HepG2 (cell line): Measurements from ENCODE around the gene ETHE1. TPM values are rescaled to one million over a fixed set of nuclear protein-coding genes. Genes with fewer than 3 reads are reported as not detected.

Source experiments
- ATAC-seq: fragments of 200-7000 bp; cut with Tn5 transposase; 3 replicates; pipeline ENCODE4 v1.9.1; 2020; ENCODE audit warnings: mild to moderate bottlenecking, moderate library complexity
- BruUV-seq: library from RNA; stranded (reverse); fragments of 400-500 nt; replicated peaks from 2 replicates; lab custom pipeline; 2021; lab: Mats Ljungman, UMichigan
- CTCF ChIA-PET: fragments of 300-600 bp; formaldehyde crosslinking; extraction: SDS; loops from one replicate; lab custom pipeline; 2021; ENCODE audit warnings: low total read pairs, inconsistent platforms, low intra/inter-chr PET ratio; lab: Yijun Ruan, JAX
- POLR2A ChIA-PET: fragments of 350-600 bp; sonication (Branson Sonifier 250); formaldehyde crosslinking; loops from one replicate; lab custom pipeline; 2020; ENCODE audit warnings: antibody characterized with exemption, inconsistent platforms; lab: Yijun Ruan, JAX
- DNase-seq: peaks from one replicate; pipeline ENCODE4 v3.0.0-alpha.2; 2015; ENCODE audit warnings: low spot score
- FAIRE-seq: peaks from 3 replicates; lab custom pipeline; 2011; peaks lifted over from hg19 to GRCh38; lab: Jason Lieb, UNC
- H2AFZ ChIP-seq: one replicate; pipeline ENCODE4 v1.6.1; 2011; ENCODE audit warnings: low read length, inconsistent platforms
- H3K27ac ChIP-seq: fragments of 300-600 bp; 3 replicates; pipeline ENCODE4 v1.8.0; 2011; ENCODE audit warnings: mixed run types, mild to moderate bottlenecking, mixed read lengths, low read length, inconsistent platforms; ENCODE audit not compliant: insufficient read depth; ENCODE audit errors: extremely low read length
- H3K27me3 ChIP-seq, 2 experiments: fragments of 200-600 bp in 1 of 2; 2 replicates in 1 of 2; 3 replicates in 1 of 2; pipeline versions ENCODE4 v1.6.0 to v1.8.0; 2011; ENCODE audit warnings: low read length in 2 of 2, mild to moderate bottlenecking in 2 of 2, moderate library complexity in 2 of 2, inconsistent platforms in 1 of 2; ENCODE audit not compliant: insufficient read depth in 2 of 2, control insufficient read depth in 1 of 2
- H3K36me3 ChIP-seq, 2 experiments: fragments of 200-600 bp in 1 of 2; replicated peaks in 1 of 2; 2 replicates in 1 of 2; 3 replicates in 1 of 2; pipeline versions ENCODE4 v1.5.1 to v1.8.0; 2011; ENCODE audit warnings: low read length in 2 of 2, inconsistent platforms in 1 of 2; ENCODE audit not compliant: insufficient read depth in 2 of 2, control insufficient read depth in 1 of 2
- H3K4me1 ChIP-seq: 2 replicates; pipeline ENCODE4 v1.5.1; 2012; ENCODE audit warnings: low read length, inconsistent platforms; ENCODE audit not compliant: insufficient read depth
- H3K4me2 ChIP-seq: 2 replicates; pipeline ENCODE4 v1.6.0; 2011; ENCODE audit warnings: low read depth, low read length, inconsistent platforms
- H3K4me3 ChIP-seq, 3 experiments: fragments of 200-600 bp in 1 of 3; sonication (generic), shearing (Covaris generic) in 1 of 3; replicated peaks in 1 of 3; 2 replicates each; pipeline ENCODE4 v1.5.1; 2011 to 2016; ENCODE audit warnings: low read length in 3 of 3, inconsistent platforms in 2 of 3, low read depth in 2 of 3, mild to moderate bottlenecking in 2 of 3, control low read depth in 1 of 3, mixed read lengths in 1 of 3; ENCODE audit not compliant: insufficient read depth in 1 of 3
- H3K79me2 ChIP-seq: one replicate; pipeline ENCODE4 v1.6.1; 2011; ENCODE audit warnings: low read length, inconsistent platforms; ENCODE audit not compliant: insufficient read depth
- H3K9ac ChIP-seq: 2 replicates; pipeline ENCODE4 v1.6.0; 2011; ENCODE audit warnings: mild to moderate bottlenecking, low read depth, low read length, inconsistent platforms; ENCODE audit not compliant: insufficient read depth
- H3K9me3 ChIP-seq: 2 replicates; pipeline ENCODE4 v1.5.1; 2012; ENCODE audit warnings: mild to moderate bottlenecking, low read length
- H4K20me1 ChIP-seq: 2 replicates; pipeline ENCODE4 v1.6.0; 2011; ENCODE audit warnings: inconsistent platforms, mild to moderate bottlenecking, low read length, moderate library complexity; ENCODE audit not compliant: insufficient read depth
- NFE2L2 ChIP-seq: fragments of 150-350 bp; IDR thresholded peaks from 2 replicates; pipeline ENCODE4 v1.6.1; 2014; ENCODE audit warnings: low read length
- TAF1 ChIP-seq: sonication (generic); formaldehyde crosslinking; IDR thresholded peaks from 2 replicates; pipeline ENCODE4 v1.4.0; 2020; ENCODE audit warnings: missing genetic modification reagents
- TSC22D2 ChIP-seq: sonication (generic); formaldehyde crosslinking; IDR thresholded peaks from 2 replicates; pipeline ENCODE4 v1.5.1; 2020; ENCODE audit warnings: missing genetic modification reagents, mild to moderate bottlenecking, borderline replicate concordance
- ZNF737 ChIP-seq: sonication (generic); formaldehyde crosslinking; IDR thresholded peaks from 2 replicates; pipeline ENCODE4 v1.5.0; 2020; ENCODE audit warnings: missing genetic modification reagents, mild to moderate bottlenecking, borderline replicate concordance
- ZNF878 ChIP-seq: sonication (generic); formaldehyde crosslinking; IDR thresholded peaks from 2 replicates; pipeline ENCODE4 v1.8.1; 2023; ENCODE audit warnings: mild to moderate bottlenecking, missing genetic modification reagents, moderate library complexity
- ZSCAN22 ChIP-seq: sonication (generic); formaldehyde crosslinking; IDR thresholded peaks from 2 replicates; pipeline ENCODE4 v1.4.0; 2020; ENCODE audit warnings: mild to moderate bottlenecking, missing genetic modification reagents
- WGBS: methylation state at CpG from one replicate; pipeline ENCODE4 v1.1.6; 2017; ENCODE audit warnings: low lambda C conversion rate; 5-methylcytosine and 5-hydroxymethylcytosine counted together
- in situ Hi-C: cut with HindIII; loops from 2 replicates; pipeline ENCODE4 v1.10.0; 2017; ENCODE audit warnings: low pct_unique_long_range_greater_than_20kb; ENCODE audit not compliant: extremely low pct_ligation_motif_present
- intact Hi-C: fragments of 100-400 bp; cut with micrococcal nuclease; formaldehyde crosslinking; loops from one replicate; pipeline ENCODE4 v1.10.0; 2022; ENCODE audit not compliant: unreplicated experiment
- polyA plus RNA-seq, 8 experiments: library from polyadenylated mRNA; depleted of rRNA in 3 of 8; stranded (reverse) in 7 of 8; unstranded in 1 of 8; fragments of >200 nt; fragmentation: Illumina TruSeq in 4 of 8; extraction: Trizol in 4 of 8; gene quantifications; 2 replicates each; pipeline versions ENCODE4 v1.2.1 to v1.2.3, GENCODE V29; 2011 to 2016; ENCODE audit warnings: low read depth in 4 of 8, missing spikeins in 1 of 8, mixed read lengths in 1 of 8; ENCODE audit not compliant: insufficient read depth in 1 of 8
- total RNA-seq, 5 experiments: library from RNA; depleted of rRNA; stranded (reverse); fragments of >200 nt; fragmentation: Illumina TruSeq; extraction: Trizol; gene quantifications; 2 replicates each; pipeline ENCODE4 v1.2.3, GENCODE V29; 2016; ENCODE audit warnings: low read depth in 1 of 5

The ETHE1 gene
- total and polyA plus RNA-seq, 2 of the 13 experiments (the other 11 are each of a cell fraction or from before 2014, with no cell fraction given): 32.5 to 58.4 TPM

DNA sequence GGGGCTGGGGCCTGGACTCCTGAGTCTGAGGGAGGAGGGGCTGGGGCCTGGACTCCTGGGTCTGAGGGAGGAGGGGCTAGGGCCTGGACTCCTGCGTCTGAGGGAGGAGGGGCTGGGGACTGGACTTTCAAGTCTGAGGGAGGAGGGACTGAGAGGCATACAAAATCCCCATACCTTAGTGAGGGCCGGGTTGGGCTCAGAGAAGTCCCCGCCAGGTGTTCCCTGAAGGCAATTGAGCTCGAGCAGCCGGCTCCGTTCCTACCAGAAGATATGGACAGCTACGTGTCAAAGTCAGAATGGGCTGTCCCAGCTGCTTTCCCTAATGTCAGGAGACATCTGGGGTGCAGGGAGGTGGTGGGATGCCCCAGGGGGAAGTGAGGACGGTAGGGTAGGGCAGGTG lies 31.9 kb downstream of the ETHE1 start:
- DNase-seq (no peak), ATAC-seq (no peak), FAIRE-seq (no peak)
- Histone ChIP-seq H2AFZ (no peak overlapping the region), H3K79me2 (no peaks in the 10 kb centered on the region), H3K36me3 (peaks cover 10 to 21% of the 10 kb centered on the region in 2 experiments; a peak in 3 of 5 replicates), H3K9me3 (no peaks in the 10 kb centered on the region), H3K4me2 (no peak overlapping the region), H3K4me3 (no peak overlapping the region), H4K20me1 (no peaks in the 10 kb centered on the region), H3K27me3 (no peaks in the 10 kb centered on the region), H3K4me1 (peaks cover 24% of the 10 kb centered on the region), H3K27ac (no peak overlapping the region), H3K9ac (no peak overlapping the region)
- in situ Hi-C loops (no loop called here), intact Hi-C loops (no loop called here)
- WGBS: 91% methylated on average over 8 of the region's 8 CpGs
- ChIA-PET POLR2A (interaction anchor here (1.6 kb wide), 1 partner anchor 9 kb away, joined by 5 read pairs; no protein-coding TSS in a partner anchor), CTCF (no interaction called here)
- BruUV-seq: no TSS peak
- TF ChIP-seq ZSCAN22 (CRISPR knock-in tag): 0 out of 2 replicates have a peak, but pooled peaks have one; percentile 48
- no peak for TF ChIP-seq ZNF878 (CRISPR knock-in tag)
- no peak for TF ChIP-seq TAF1 (CRISPR knock-in tag)

DNA sequence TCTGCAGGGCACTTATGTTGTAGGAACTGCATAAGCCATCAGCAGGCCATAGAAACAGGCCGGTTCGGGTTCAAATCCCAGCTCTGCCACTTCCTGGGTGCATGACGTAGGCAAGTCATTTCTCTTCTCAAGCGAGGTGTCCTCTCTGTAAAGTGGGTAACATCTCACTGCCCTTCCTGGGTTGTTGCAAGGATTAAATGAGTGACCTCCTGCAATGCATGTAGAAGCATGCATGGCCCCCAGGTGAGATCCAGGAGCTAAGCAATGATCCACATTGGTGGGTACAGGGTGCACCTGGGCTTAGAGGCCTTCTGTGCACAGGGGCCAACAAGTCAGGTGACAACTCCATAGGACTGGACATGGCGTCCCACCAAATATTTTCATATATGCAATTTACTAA lies 36.2 kb downstream of the ETHE1 start:
- TF ChIP-seq TSC22D2: no peak
- TF ChIP-seq NFE2L2: no peak
- TF ChIP-seq ZNF737: no peak
- no peak for TF ChIP-seq ZSCAN22 (CRISPR knock-in tag)
- intact Hi-C loops (no loop called here), in situ Hi-C loops (no loop called here)
- H3K27ac ChIP-seq: no peak overlapping the region
- no peak for FAIRE-seq
- H3K9me3 ChIP-seq: no peaks in the 10 kb centered on the region
- H3K4me1 ChIP-seq: no peaks in the 10 kb centered on the region
- no peak for ATAC-seq
- no peak for DNase-seq
- H4K20me1 ChIP-seq: no peaks in the 10 kb centered on the region
- no peaks in the 10 kb centered on the region for H3K79me2 ChIP-seq
- no peak overlapping the region for H2AFZ ChIP-seq
- H3K36me3 ChIP-seq: peaks cover 6 to 14% of the 10 kb centered on the region in 2 experiments; a peak in 3 of 5 replicates
- no peak overlapping the region for H3K9ac ChIP-seq
- no peaks in the 10 kb centered on the region for H3K27me3 ChIP-seq
- H3K4me3 ChIP-seq: no peak overlapping the region
- ChIA-PET CTCF (no interaction called here), POLR2A (interaction anchor here (0.7 to 1.8 kb wide), 3 partner anchors 8 to 11 kb away, joined by 3 to 6 read pairs (median 4); no protein-coding TSS in a partner anchor)
- H3K4me2 ChIP-seq: no peak overlapping the region
- 67% methylated on average over 3 of the region's 5 CpGs for WGBS
- BruUV-seq: no TSS peak
